Adrenal gland (tissue), 5 donors: ENCODE data around the gene TMEM129.

Experiments used
- CTCF ChIP-seq, 6 experiments: fragments of 450-650 bp in 4 of 6; fragments of 200-600 bp in 2 of 6; sonication (generic) in 1 of 6; IDR thresholded peaks; 1 replicate in 5 of 6; 2 replicates in 1 of 6; pipeline versions ENCODE4 v1.5.1 to v1.8.0; 2016 to 2021; ENCODE audit warnings: antibody characterized with exemption in 6 of 6, mild to moderate bottlenecking in 2 of 6, moderate library complexity in 1 of 6
- POLR2A ChIP-seq, 2 donors: fragments of 450-650 bp; IDR thresholded peaks; one replicate each; pipeline ENCODE4 v1.6.1; 2017; ENCODE audit warnings: antibody characterized with exemption in 2 of 2, mild to moderate bottlenecking in 2 of 2, moderate library complexity in 1 of 2
- donor health status: DM: no; HTN: no; CAD: no.

GRCh38 chr4:1757836-1758235 is 36.7 kb upstream of the TMEM129 start:
- TF ChIP-seq POLR2A (IDR thresholded peaks at IDR 0.05), result no peak
- TF ChIP-seq CTCF (IDR thresholded peaks at IDR 0.05), result no peak
